Kidney (tissue), 14 donors: ENCODE data around the gene C4orf50. TPM values are rescaled to one million over a fixed set of nuclear protein-coding genes. Genes with fewer than 3 reads are reported as not detected.

Experiments used
- DNase-seq, 5 donors: peaks; one replicate each; pipeline ENCODE4 v3.0.0-alpha.2; 2013 to 2020
- FAIRE-seq: peaks from 2 replicates; lab custom pipeline; 2012; peaks lifted over from hg19 to GRCh38; lab: Jason Lieb, UNC
- H3K27ac ChIP-seq, 2 donors: one replicate each; pipeline ENCODE4 v1.7.0; 2013; ENCODE audit warnings: low read depth in 2 of 2, low read length in 2 of 2, inconsistent platforms in 1 of 2
- H3K27me3 ChIP-seq: one replicate; pipeline ENCODE4 v1.7.1; 2013; ENCODE audit warnings: low read length, inconsistent platforms; ENCODE audit not compliant: control insufficient read depth, insufficient read depth
- H3K36me3 ChIP-seq, 3 donors: one replicate each; pipeline versions ENCODE4 v1.7.0 to v1.7.1; 2013; ENCODE audit warnings: low read length in 3 of 3, control low read depth in 1 of 3, inconsistent platforms in 1 of 3; ENCODE audit not compliant: insufficient read depth in 3 of 3, control insufficient read depth in 2 of 3
- H3K4me1 ChIP-seq, 3 donors: one replicate each; pipeline versions ENCODE4 v1.7.0 to v1.7.1; 2013; ENCODE audit warnings: low read length in 3 of 3, inconsistent platforms in 1 of 3, low read depth in 1 of 3; ENCODE audit not compliant: control insufficient read depth in 2 of 3, insufficient read depth in 2 of 3
- H3K4me3 ChIP-seq, 3 donors: one replicate each; pipeline versions ENCODE4 v1.7.0 to v1.8.1; 2013; ENCODE audit warnings: low read length in 3 of 3, control low read depth in 1 of 3, inconsistent platforms in 1 of 3
- H3K9ac ChIP-seq, 3 donors: one replicate each; pipeline versions ENCODE4 v1.7.0 to v1.7.1; 2013; ENCODE audit warnings: low read length in 3 of 3, control low read depth in 1 of 3, inconsistent platforms in 1 of 3
- H3K9me3 ChIP-seq, 3 donors: one replicate each; pipeline versions ENCODE4 v1.7.0 to v1.7.1; 2013; ENCODE audit warnings: low read length in 3 of 3, control low read depth in 1 of 3, inconsistent platforms in 1 of 3; ENCODE audit not compliant: control insufficient read depth in 2 of 3, insufficient read depth in 1 of 3
- CTCF ChIP-seq: IDR thresholded peaks from 3 replicates; pipeline ENCODE4 v1.5.1; 2012; ENCODE audit warnings: mild to moderate bottlenecking, moderate library complexity, borderline replicate concordance; ENCODE audit not compliant: insufficient read depth; ENCODE audit errors: extremely low read depth
- intact Hi-C: fragments of 100-400 bp; cut with DNase I; formaldehyde crosslinking; loops from one replicate; pipeline ENCODE4 v1.11.1; 2022
- polyA plus RNA-seq: library from polyadenylated mRNA; stranded (reverse); fragments of 350-450 nt; fragmentation: Illumina TruSeq; extraction: RNeasy Lipid Tissue Mini Kit (QIAGEN cat#74804); gene quantifications from one replicate; pipeline ENCODE4 v1.2.3, GENCODE V29; 2014; ENCODE audit warnings: low read depth, low replicate concordance; ENCODE audit not compliant: insufficient read depth
- total RNA-seq: library from RNA; stranded (reverse); fragmentation: NEBNext Ultra II Directional; extraction: Animal tissue kit (Norgen Biotek cat#: 25700); gene quantifications from one replicate; pipeline ENCODE4 v1.2.1, GENCODE V29; 2021
- donor health status: control.
- donor health status: control.
- donor health status: control.
- donor health status: control.
- donor health status: control.
- donor health status: DM: yes; HTN: yes; CAD: no.
- donor health status: Normal renal cell carcinoma (clear cell type).

The C4orf50 gene
- total and polyA plus RNA-seq, 2 donors from 2014 or later = 0.16 TPM; not detected in 1

GRCh38 chr4:5984843-5985242 lies 33.4 kb downstream of the C4orf50 start:
- no peak for TF ChIP-seq CTCF
- Histone ChIP-seq H3K36me3 (no peaks in the 10 kb centered on the region), H3K27me3 (no peaks in the 10 kb centered on the region), H3K9ac (no peak overlapping the region), H3K27ac (no peak overlapping the region), H3K4me3 (no peak overlapping the region), H3K4me1 (no peaks in the 10 kb centered on the region), H3K9me3 (peaks cover 0 to 10% (median 6%) of the 10 kb centered on the region in 3 donors)
- DNase-seq (no peak), FAIRE-seq (no peak)
- intact Hi-C loops = no loop called here

DNA sequence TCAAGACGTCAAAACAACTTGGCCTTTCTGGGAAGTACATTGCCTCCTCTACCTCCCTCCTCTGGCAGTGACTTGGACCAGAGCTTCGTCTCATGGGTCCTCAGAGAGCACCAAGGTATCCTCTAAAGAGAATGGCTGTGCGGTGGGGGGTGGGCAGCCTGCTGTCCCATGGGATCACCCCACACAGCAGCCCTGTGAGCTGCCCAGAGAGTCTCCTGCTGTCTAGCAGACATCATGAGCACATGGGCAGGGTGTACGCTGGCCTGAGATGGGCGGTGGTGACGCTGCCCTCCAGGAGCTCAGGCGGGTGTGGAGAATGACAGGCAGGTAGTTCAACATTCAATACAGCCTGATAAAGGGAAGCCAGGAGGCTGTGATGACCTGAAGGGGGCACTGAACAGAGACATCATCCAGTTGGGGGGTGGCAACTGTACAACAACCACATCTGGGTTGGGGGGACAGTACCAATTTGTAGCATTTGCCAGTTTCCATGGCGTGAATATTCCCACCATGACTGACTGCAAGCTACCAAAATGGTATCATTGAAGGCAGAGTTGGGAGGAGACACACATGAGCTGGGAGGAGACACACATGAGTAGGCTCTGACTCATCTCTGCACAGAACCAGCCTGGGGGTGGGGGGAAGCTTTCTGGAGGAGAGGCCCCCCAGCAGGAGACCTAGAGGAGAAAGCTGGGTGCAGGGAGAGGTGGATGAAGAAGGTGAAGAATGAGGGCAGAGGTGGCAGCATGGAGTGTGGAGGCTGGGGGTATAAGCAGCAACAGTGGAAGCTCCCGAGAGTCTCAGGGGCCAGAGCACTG lies 35.9 kb downstream of the C4orf50 start:
- Histone ChIP-seq H3K27ac (no peak overlapping the region), H3K9ac (no peak overlapping the region), H3K9me3 (peaks cover 0 to 10% (median 6%) of the 10 kb centered on the region in 3 donors), H3K4me3 (no peak overlapping the region), H3K27me3 (no peaks in the 10 kb centered on the region), H3K36me3 (no peaks in the 10 kb centered on the region), H3K4me1 (no peaks in the 10 kb centered on the region)
- TF ChIP-seq CTCF = no peak
- FAIRE-seq (no peak), DNase-seq (peak in 1 of 5 donors; percentile 18)
- intact Hi-C loops = no loop called here

DNA sequence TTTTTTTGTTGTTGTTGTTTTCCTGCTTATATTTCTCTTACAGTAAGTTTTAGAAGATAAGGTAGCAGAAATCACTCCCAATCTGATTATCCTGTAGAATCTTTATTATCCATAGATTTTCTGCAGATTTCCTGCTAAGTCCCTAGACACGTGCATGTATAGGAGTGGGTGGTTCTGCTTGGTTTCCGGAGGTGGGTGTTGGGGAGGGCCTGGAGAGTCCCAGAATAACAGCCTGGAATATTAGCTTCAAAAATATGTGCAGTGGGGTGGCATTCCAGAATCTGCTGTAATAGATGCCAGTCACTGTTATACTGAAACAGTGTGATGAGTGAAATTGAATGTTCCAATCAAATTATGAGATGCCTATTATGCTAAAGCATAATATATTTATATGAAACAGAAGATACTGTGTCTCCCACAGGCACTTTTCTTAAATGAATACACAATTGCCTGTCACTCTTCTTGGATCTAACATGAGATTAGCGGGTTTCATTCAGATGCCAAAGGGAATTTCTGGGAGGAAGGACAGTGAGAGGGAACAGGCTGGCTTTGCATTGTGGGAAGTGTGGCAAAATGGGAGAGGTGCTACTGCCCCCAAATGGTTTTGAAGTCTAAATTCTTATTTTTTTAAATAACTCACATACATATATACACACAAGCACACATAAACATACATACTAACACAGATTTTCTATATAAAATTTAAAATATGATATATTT lies 37.6 kb downstream of the C4orf50 start:
- FAIRE-seq (no peak), DNase-seq (peak in 2 of 5 donors; percentile 7 to 29)
- Histone ChIP-seq H3K27me3 (no peaks in the 10 kb centered on the region), H3K9ac (no peak overlapping the region), H3K4me3 (no peak overlapping the region), H3K9me3 (peaks cover 0 to 10% (median 6%) of the 10 kb centered on the region in 3 donors), H3K36me3 (no peaks in the 10 kb centered on the region), H3K27ac (no peak overlapping the region), H3K4me1 (no peaks in the 10 kb centered on the region)
- intact Hi-C loops = no loop called here
- TF ChIP-seq CTCF = no peak
